WTC11 (cell line): ENCODE results near the gene PDE11A. TPM values are rescaled to one million over a fixed set of nuclear protein-coding genes. Genes with fewer than 3 reads are reported as not detected.

Experiments
- ATAC-seq: fragments of 200-7000 bp; cut with Tn5 transposase; 2 replicates; pipeline ENCODE4 v1.10.0; 2021; ENCODE audit warnings: mild to moderate bottlenecking, moderate library complexity
- CTCF ChIA-PET: fragments of 300-600 bp; sonication (Branson Sonifier 250); formaldehyde crosslinking; loops from one replicate; lab custom pipeline; 2021; ENCODE audit warnings: antibody characterized with exemption; lab: Charles Lee
- POLR2A ChIA-PET: fragments of 350-600 bp; sonication (Branson Sonifier 250); formaldehyde crosslinking; loops from one replicate; lab custom pipeline; 2021; ENCODE audit warnings: antibody characterized with exemption; lab: Charles Lee
- DNase-seq: peaks from one replicate; pipeline ENCODE4 v3.0.0; 2021; ENCODE audit warnings: low spot score
- H3K27ac Mint-ChIP-seq: 2 replicates; pipeline ENCODE4 v1.8.0; 2021; ENCODE audit warnings: mixed read lengths
- H3K27me3 Mint-ChIP-seq: 2 replicates; pipeline ENCODE4 v1.8.0; 2021; ENCODE audit warnings: low read depth, mild to moderate bottlenecking, moderate library complexity, mixed read lengths
- H3K36me3 Mint-ChIP-seq: 2 replicates; pipeline ENCODE4 v1.8.0; 2021; ENCODE audit warnings: mixed read lengths
- H3K4me1 Mint-ChIP-seq: 2 replicates; pipeline ENCODE4 v1.8.0; 2022; ENCODE audit warnings: mixed read lengths
- H3K4me3 Mint-ChIP-seq: 2 replicates; pipeline ENCODE4 v1.8.0; 2021; ENCODE audit warnings: mild to moderate bottlenecking, moderate library complexity, mixed read lengths
- H3K9me3 Mint-ChIP-seq: 2 replicates; pipeline ENCODE4 v1.8.0; 2021; ENCODE audit warnings: mixed read lengths
- ATF3 ChIP-seq: sonication (generic); formaldehyde crosslinking; conservative IDR thresholded peaks from 2 replicates; pipeline ENCODE4 v1.8.1; 2022; ENCODE audit warnings: mild to moderate bottlenecking, missing genetic modification reagents
- ATF6 ChIP-seq: sonication (generic); formaldehyde crosslinking; IDR thresholded peaks from 2 replicates; pipeline ENCODE4 v1.8.1; 2023; ENCODE audit warnings: mild to moderate bottlenecking, missing genetic modification reagents
- CREB1 ChIP-seq: sonication (generic); formaldehyde crosslinking; IDR thresholded peaks from 2 replicates; pipeline ENCODE4 v1.8.0; 2023; ENCODE audit warnings: mild to moderate bottlenecking, missing genetic modification reagents
- ESRRA ChIP-seq: sonication (generic); formaldehyde crosslinking; IDR thresholded peaks from 2 replicates; pipeline ENCODE4 v1.8.1; 2022; ENCODE audit warnings: mild to moderate bottlenecking, missing genetic modification reagents, borderline replicate concordance
- GABPB1 ChIP-seq: sonication (generic); formaldehyde crosslinking; IDR thresholded peaks from 2 replicates; pipeline ENCODE4 v1.8.1; 2023; ENCODE audit warnings: mild to moderate bottlenecking, missing genetic modification reagents
- GRHL2 ChIP-seq: fragments of 250-450 bp; sonication (Bioruptor Pico); IDR thresholded peaks from 2 replicates; pipeline ENCODE4 v1.8.0; 2022; ENCODE audit warnings: mild to moderate bottlenecking, moderate library complexity; ENCODE audit not compliant: insufficient replicate concordance, severe bottlenecking
- HMGXB4 ChIP-seq: sonication (generic); formaldehyde crosslinking; IDR thresholded peaks from 2 replicates; pipeline ENCODE4 v1.8.1; 2023; ENCODE audit warnings: mild to moderate bottlenecking, moderate library complexity, missing genetic modification reagents
- IRF2 ChIP-seq: sonication (generic); formaldehyde crosslinking; IDR thresholded peaks from 2 replicates; pipeline ENCODE4 v1.8.0; 2022; ENCODE audit warnings: low read depth, missing genetic modification reagents, borderline replicate concordance
- JAZF1 ChIP-seq: fragments of 250-450 bp; sonication (Bioruptor Pico); IDR thresholded peaks from 2 replicates; pipeline ENCODE4 v1.9.0; 2021; ENCODE audit warnings: moderate library complexity, mild to moderate bottlenecking, inconsistent platforms
- MYBL2 ChIP-seq: sonication (generic); formaldehyde crosslinking; IDR thresholded peaks from 2 replicates; pipeline ENCODE4 v1.8.1; 2023; ENCODE audit warnings: mild to moderate bottlenecking, moderate library complexity, missing genetic modification reagents
- NFATC4 ChIP-seq: fragments of 250-450 bp; sonication (Bioruptor Pico); IDR thresholded peaks from 2 replicates; pipeline ENCODE4 v1.9.0; 2021; ENCODE audit warnings: mild to moderate bottlenecking
- PRDM15 ChIP-seq: sonication (generic); formaldehyde crosslinking; IDR thresholded peaks from 2 replicates; pipeline ENCODE4 v1.8.0; 2022; ENCODE audit warnings: missing genetic modification reagents
- RELA ChIP-seq: sonication (generic); formaldehyde crosslinking; IDR thresholded peaks from 2 replicates; pipeline ENCODE4 v1.8.1; 2022; ENCODE audit warnings: missing genetic modification reagents, mild to moderate bottlenecking, borderline replicate concordance
- SMAD3 ChIP-seq: sonication (generic); formaldehyde crosslinking; IDR thresholded peaks from 2 replicates; pipeline ENCODE4 v1.8.0; 2022; ENCODE audit warnings: missing genetic modification reagents, mild to moderate bottlenecking, borderline replicate concordance
- SP1 ChIP-seq: sonication (generic); formaldehyde crosslinking; conservative IDR thresholded peaks from 2 replicates; pipeline ENCODE4 v1.8.1; 2022; ENCODE audit warnings: missing genetic modification reagents
- TP53 ChIP-seq: sonication (generic); formaldehyde crosslinking; IDR thresholded peaks from 2 replicates; pipeline ENCODE4 v1.8.1; 2023; ENCODE audit warnings: mild to moderate bottlenecking, missing genetic modification reagents
- ZNF219 ChIP-seq: sonication (generic); formaldehyde crosslinking; IDR thresholded peaks from 2 replicates; pipeline ENCODE4 v1.8.0; 2023; ENCODE audit warnings: missing genetic modification reagents, mild to moderate bottlenecking, borderline replicate concordance
- ZNF263 ChIP-seq: sonication (generic); formaldehyde crosslinking; IDR thresholded peaks from 2 replicates; pipeline ENCODE4 v1.8.1; 2022; ENCODE audit warnings: low read depth, mild to moderate bottlenecking, moderate library complexity, missing genetic modification reagents
- ZNF317 ChIP-seq: sonication (generic); formaldehyde crosslinking; IDR thresholded peaks from 2 replicates; pipeline ENCODE4 v1.8.1; 2023; ENCODE audit warnings: low read depth, mild to moderate bottlenecking, moderate library complexity, missing genetic modification reagents, borderline replicate concordance
- ZNF396 ChIP-seq: fragments of 250-450 bp; sonication (Bioruptor Pico); IDR thresholded peaks from 2 replicates; pipeline ENCODE4 v1.8.0; 2021; ENCODE audit warnings: mild to moderate bottlenecking, moderate library complexity, borderline replicate concordance
- ZNF423 ChIP-seq: fragments of 250-450 bp; sonication (Bioruptor Pico); IDR thresholded peaks from 2 replicates; pipeline ENCODE4 v2.1.2; 2022; ENCODE audit warnings: mild to moderate bottlenecking, moderate library complexity
- total RNA-seq: library from RNA; stranded (reverse); gene quantifications from 3 replicates; pipeline ENCODE4 v1.2.3, GENCODE V29; 2021

The PDE11A gene
- total RNA-seq, 1 experiment from 2014 or later = 0.13 TPM

- no peaks in the 10 kb centered on the region for H3K36me3 Mint-ChIP-seq
- H3K4me3 Mint-ChIP-seq = no peak overlapping the region
- TF ChIP-seq ATF3 = no peak
- TF ChIP-seq ZNF263 = no peak
- no peak for TF ChIP-seq TP53
- TF ChIP-seq GABPB1 (CRISPR knock-in tag) = no peak
- no peak for TF ChIP-seq JAZF1 (CRISPR knock-in tag)
- TF ChIP-seq MYBL2 (CRISPR knock-in tag) = no peak
- TF ChIP-seq SP1 (CRISPR knock-in tag) = no peak
- TF ChIP-seq PRDM15 (CRISPR knock-in tag) = no peak
- TF ChIP-seq HMGXB4 (CRISPR knock-in tag) = no peak
- TF ChIP-seq ZNF396 = no peak
- TF ChIP-seq NFATC4 (CRISPR knock-in tag) = no peak
- H3K9me3 Mint-ChIP-seq = no peaks in the 10 kb centered on the region
- peaks cover 5% of the 10 kb centered on the region; the same call in 1 of the 2 replicates for H3K4me1 Mint-ChIP-seq
- DNase-seq = no peak
- no peak overlapping the region for H3K27ac Mint-ChIP-seq
- ChIA-PET POLR2A (no interaction called here), CTCF (no interaction called here)
- no peak for ATAC-seq
- H3K27me3 Mint-ChIP-seq = peaks cover 32% of the 10 kb centered on the region
These were observed 360.9 kb downstream of the PDE11A start for GRCh38 chr2:177711483-177712265.

- no peak overlapping the region for H3K27ac Mint-ChIP-seq
- peaks cover 5% of the 10 kb centered on the region; the same call in 1 of the 2 replicates for H3K4me1 Mint-ChIP-seq
- ChIA-PET POLR2A (no interaction called here), CTCF (no interaction called here)
- no peak for TF ChIP-seq GRHL2
- no peak for TF ChIP-seq ESRRA (CRISPR knock-in tag)
- no peak for TF ChIP-seq ZNF317 (CRISPR knock-in tag)
- TF ChIP-seq ZNF423 (CRISPR knock-in tag) = no peak
- TF ChIP-seq IRF2 (CRISPR knock-in tag) = no peak
- no peak for TF ChIP-seq RELA (CRISPR knock-in tag)
- no peak for TF ChIP-seq ZNF219 (CRISPR knock-in tag)
- no peak for TF ChIP-seq SMAD3 (CRISPR knock-in tag)
- no peak for TF ChIP-seq ATF6
- no peak for TF ChIP-seq CREB1 (CRISPR knock-in tag)
- H3K36me3 Mint-ChIP-seq = no peaks in the 10 kb centered on the region
- DNase-seq (no peak), ATAC-seq (no peak)
- H3K4me3 Mint-ChIP-seq = no peak overlapping the region
- no peaks in the 10 kb centered on the region for H3K9me3 Mint-ChIP-seq
- H3K27me3 Mint-ChIP-seq = peaks cover 24% of the 10 kb centered on the region
These were observed 361.7 kb downstream of the PDE11A start for GRCh38 chr2:177710889-177711288.
